GM19452 (cell line): Measurements from ENCODE around the gene PINK1.

ENCODE experiments used
- ATAC-seq: cut with Tn5 transposase; IDR thresholded peaks from one replicate; pipeline ENCODE4 v1.9.1; 2021; ENCODE audit not compliant: unreplicated experiment

PINK1 gene

GRCh38 chr1:20610970-20611369, 22.3 kb upstream of the PINK1 start:
- no peak for ATAC-seq

- no peak for ATAC-seq
Observed at GRCh38 chr1:20611652-20612051, 21.6 kb upstream of the PINK1 start.

GRCh38 chr1:20612221-20612746, 21.0 kb upstream of the PINK1 start:
- no peak for ATAC-seq

- ATAC-seq = no peak
Observed at GRCh38 chr1:20614131-20614579, 19.1 kb upstream of the PINK1 start.

GRCh38 chr1:20615946-20616846, 17.1 kb upstream of the PINK1 start:
- no peak for ATAC-seq

- no peak for ATAC-seq
Observed at GRCh38 chr1:20616847-20617487, 16.3 kb upstream of the PINK1 start.

- no peak for ATAC-seq
Observed at GRCh38 chr1:20618550-20618949, 14.7 kb upstream of the PINK1 start.

- no peak for ATAC-seq
Observed at GRCh38 chr1:20619999-20620398, 13.3 kb upstream of the PINK1 start.

GRCh38 chr1:20621012-20621411, 12.2 kb upstream of the PINK1 start:
- ATAC-seq = no peak

GRCh38 chr1:20624709-20625108, 8.5 kb upstream of the PINK1 start:
- no peak for ATAC-seq

GRCh38 chr1:20625176-20626097, 7.8 kb upstream of the PINK1 start:
- ATAC-seq = no peak

GRCh38 chr1:20626098-20626427, 7.2 kb upstream of the PINK1 start:
- no peak for ATAC-seq

GRCh38 chr1:20626524-20626923, 6.7 kb upstream of the PINK1 start:
- no peak for ATAC-seq

- no peak for ATAC-seq
Observed at GRCh38 chr1:20630729-20631128, 2.5 kb upstream of the PINK1 start.

GRCh38 chr1:20632386-20632785, 872 bp upstream of the PINK1 start:
- no peak for ATAC-seq

- no peak for ATAC-seq
Observed at GRCh38 chr1:20634065-20634593, 871 bp downstream of the PINK1 start.

GRCh38 chr1:20634594-20635084, 1.4 kb downstream of the PINK1 start:
- no peak for ATAC-seq

GRCh38 chr1:20636785-20637347, 3.6 kb downstream of the PINK1 start:
- ATAC-seq = no peak

- no peak for ATAC-seq
Observed at GRCh38 chr1:20640183-20640597, 6.9 kb downstream of the PINK1 start.

GRCh38 chr1:20641975-20642374, 8.7 kb downstream of the PINK1 start:
- ATAC-seq = no peak
